ENCODE data around the gene TNFRSF6B.
"Not testable (repeated sequence)": the region's sequence is repeated elsewhere in the genome, so short reads cannot be mapped to it uniquely, and the experiment has no call there.

TNFRSF6B gene

DNA sequence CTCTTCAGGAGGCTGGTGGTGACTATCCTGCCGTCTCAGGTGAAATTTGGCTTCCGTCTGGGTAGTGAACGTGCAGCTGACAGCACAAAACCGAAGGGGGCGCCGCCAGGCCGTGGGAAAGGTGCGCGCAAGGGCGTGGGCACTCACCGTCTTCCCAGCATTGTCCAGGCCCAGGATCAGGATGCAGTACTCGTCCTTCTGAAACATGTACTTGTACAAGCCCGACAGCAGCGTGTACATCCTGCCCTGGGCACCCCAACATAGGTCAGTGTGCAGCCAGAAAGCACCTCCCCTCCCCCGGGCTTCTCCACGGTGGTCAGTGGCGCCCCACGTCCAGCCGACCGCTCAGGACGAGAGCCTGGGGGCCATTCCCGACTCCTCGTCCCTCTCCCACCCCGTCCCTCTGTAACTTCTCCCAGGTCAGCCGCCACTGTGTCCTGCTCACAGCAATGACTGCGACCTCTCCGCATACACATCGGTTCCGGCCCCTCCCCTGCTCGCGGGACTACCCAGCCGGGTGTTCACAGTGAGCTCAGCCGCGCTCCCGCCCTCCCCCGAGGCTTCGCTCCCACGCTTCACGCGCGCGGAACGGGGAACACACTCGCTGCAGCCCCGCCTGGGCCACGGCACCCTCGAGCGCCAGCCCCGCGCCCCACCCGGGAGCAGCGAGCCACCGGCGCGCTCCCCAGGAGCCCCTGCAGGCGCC, 10.6 kb downstream of the TNFRSF6B start:
- DNase-seq (ENCODE audit: low read depth in 2 of 3, low spot score in 1 of 3): peak in 1 of 3 donors; percentile 55

DNA sequence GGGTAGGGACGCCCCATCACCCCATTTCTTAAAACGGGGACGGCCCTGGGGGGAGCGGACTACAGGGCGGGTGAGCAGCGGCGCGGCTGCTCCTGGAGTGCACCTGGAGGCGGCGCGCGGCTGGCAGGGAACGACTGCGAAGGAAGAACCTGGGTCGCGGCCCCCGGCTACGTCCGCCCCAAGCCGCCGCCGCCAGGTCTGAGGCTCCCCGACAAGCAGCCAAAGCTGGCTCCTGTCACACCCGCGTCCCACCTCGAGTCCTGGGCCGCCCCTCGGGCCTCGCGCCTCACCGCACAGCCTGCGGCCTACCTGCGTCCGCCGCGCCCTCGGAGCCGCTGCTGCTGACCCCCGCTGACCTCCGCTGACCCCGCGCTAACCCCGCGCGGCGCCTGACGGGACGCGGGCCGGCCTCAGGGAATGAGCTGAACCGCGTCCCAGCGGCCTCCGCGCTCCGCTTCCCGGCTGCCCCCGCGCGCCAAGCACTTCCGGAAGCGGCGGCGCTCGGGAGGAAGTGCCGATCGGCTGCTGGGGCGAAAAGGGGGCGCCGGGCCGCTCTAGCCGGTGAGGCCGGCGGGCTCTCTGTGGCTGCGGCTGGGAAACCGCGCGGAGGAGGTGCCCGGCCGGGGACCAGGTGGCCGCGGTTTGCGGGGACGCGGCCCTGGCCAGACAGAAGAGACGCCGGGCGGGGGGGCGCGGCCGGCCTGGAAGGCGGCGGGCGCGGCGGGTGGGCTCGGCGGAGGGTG, 11.3 kb downstream of the TNFRSF6B start, which contains the start of the genes ARFRP1 and ZGPAT:
Gene ARFRP1 (minus strand): TSS at position 419 of the 743 bp plus-strand sequence. CDS start 885 bp downstream, outside the sequence.
Gene ZGPAT (plus strand): TSS at position 482 of the 743 bp plus-strand sequence. CDS start 542 bp downstream, outside the sequence.
- DNase-seq (ENCODE audit: low read depth in 2 of 3, low spot score in 1 of 3): peak; percentile 70 to 84 (median 72)

DNA sequence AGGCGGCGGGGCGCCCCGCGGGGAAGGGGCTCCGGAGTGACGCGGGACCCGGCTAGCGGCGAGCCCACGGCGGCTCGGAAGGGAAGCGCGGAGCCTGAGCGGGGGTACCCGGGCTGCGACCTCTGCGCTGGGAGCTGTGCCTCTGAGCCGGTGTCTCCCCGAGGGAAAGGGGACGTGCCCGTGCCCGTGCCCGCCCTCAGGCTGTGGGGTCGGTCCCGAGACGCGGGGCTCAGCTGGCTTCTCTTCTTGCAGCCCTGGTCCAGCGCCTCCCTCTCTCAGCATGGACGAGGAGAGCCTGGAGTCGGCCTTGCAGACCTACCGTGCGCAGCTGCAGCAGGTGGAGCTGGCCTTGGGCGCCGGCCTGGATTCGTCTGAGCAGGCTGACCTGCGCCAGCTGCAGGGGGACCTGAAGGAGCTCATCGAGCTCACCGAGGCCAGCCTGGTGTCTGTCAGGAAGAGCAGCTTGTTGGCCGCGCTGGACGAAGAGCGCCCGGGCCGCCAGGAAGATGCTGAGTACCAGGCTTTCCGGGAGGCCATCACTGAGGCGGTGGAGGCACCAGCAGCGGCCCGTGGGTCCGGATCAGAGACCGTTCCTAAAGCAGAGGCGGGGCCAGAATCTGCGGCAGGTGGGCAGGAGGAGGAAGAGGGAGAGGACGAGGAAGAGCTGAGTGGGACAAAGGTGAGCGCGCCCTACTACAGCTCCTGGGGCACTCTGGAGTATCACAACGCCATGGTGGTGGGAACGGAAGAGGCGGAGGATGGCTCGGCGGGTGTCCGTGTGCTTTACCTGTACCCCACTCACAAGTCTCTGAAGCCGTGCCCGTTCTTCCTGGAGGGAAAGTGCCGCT, 12.1 kb downstream of the TNFRSF6B start:
- no peak for DNase-seq (ENCODE audit: low read depth in 2 of 3, low spot score in 1 of 3)

DNA sequence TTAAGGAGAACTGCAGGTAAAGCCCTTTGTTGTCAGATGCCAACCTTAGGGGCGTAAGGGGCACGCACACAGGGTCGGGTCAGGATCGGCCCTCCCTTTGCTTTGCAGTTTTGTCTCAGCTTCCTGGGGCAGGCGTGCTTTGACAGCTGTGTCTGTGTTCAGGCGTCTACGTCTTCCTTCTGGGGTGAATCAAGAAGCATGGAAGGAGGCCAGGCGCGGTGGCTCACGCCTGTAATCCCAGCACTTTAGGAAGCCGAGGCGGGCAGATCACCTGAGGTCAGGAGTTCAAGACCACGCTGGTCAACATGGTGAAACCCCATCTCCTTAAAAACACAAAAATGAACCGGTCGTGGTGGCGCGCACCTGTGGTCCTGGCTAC, 12.7 kb downstream of the TNFRSF6B start:
- no peak for DNase-seq (ENCODE audit: low read depth in 2 of 3, low spot score in 1 of 3)

DNA sequence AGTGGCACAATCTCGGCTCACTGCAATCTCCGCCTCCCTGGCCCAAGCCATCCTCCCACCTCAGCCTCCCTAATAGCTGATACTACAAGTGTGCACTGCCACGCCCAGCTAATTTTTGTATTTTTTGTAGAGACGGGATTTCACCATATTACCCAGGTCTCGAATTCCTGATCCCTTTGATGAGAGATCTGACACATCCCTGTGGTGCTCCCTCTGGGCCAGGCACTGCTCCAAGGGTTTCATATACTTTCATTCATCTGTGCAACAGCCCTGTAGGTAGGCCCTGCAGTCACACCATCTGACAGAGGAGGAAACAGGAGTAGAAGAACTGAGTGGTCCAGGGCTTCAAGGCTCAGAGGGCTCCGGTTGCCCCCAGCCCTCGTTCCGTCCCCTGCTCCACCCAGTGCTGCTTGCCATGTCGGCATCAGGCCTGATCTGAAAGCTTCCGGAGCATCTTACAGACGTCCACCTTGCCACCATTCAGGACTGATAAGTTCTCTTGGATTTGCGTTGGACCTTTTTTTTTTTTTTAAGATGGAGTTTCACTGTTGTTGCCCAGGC, 14.7 kb downstream of the TNFRSF6B start:
- no peak for DNase-seq (ENCODE audit: low read depth in 2 of 3, low spot score in 1 of 3)

DNA sequence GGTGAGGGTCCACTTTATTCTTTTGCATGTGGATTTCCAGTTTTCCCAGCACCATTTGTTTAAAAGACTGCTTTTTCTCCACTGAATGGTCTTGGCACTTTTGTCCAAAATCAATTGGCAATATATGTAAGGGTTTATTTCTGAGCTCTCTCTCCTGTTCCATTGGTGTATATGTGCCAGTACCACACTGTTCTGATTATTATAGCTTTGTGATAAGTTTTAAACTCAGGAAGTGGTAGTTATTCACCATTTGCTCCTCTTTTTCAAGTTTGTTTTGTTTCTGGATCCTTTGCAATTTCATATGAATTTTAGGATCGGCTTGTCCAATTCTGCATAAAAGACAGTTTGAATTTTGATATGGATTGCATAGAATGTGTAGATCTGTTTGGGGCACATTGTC, 15.7 kb downstream of the TNFRSF6B start:
- no peak for DNase-seq (ENCODE audit: low read depth in 2 of 3, low spot score in 1 of 3)

DNA sequence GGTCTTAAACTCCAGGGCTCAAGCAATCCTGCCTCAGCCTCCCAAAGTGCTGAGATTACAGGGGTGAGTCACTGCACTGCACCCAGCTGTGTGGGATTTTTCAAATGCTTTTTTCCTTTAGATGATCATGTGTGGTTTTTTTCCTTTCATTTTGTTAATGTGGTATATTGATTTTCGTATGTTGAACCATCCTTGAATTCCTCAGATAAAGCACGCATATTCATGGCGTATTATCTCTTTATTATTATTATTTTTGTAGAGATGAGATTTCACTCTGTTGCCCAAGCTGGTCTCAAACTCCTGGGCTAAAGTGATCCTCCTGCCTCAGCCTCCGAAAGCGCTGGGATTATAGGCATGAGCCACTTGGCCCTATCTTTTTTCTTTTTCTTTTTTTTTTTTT, 18.4 kb downstream of the TNFRSF6B start:
- DNase-seq (ENCODE audit: low read depth in 2 of 3, low spot score in 1 of 3): no peak

DNA sequence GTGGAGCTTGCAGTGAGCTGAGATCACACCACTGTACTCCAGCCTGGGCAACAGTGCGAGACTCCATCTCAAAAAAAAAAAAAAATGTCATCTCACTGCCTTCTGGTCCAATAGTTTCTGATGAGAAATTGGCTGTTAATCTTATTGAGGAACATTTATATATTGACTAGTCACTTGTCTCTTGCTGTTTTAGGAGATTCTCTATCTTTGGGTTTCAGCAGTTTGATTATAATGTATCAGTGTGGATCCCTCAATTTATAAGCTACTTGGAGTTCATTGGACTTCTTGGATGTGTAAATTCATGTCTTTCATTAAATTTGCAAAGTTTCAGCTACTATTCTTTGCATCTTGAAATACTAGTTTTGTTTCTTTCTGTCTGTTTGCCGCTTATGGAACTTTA, 22.5 kb downstream of the TNFRSF6B start:
- no peak for DNase-seq (ENCODE audit: low read depth in 2 of 3, low spot score in 1 of 3)

DNA sequence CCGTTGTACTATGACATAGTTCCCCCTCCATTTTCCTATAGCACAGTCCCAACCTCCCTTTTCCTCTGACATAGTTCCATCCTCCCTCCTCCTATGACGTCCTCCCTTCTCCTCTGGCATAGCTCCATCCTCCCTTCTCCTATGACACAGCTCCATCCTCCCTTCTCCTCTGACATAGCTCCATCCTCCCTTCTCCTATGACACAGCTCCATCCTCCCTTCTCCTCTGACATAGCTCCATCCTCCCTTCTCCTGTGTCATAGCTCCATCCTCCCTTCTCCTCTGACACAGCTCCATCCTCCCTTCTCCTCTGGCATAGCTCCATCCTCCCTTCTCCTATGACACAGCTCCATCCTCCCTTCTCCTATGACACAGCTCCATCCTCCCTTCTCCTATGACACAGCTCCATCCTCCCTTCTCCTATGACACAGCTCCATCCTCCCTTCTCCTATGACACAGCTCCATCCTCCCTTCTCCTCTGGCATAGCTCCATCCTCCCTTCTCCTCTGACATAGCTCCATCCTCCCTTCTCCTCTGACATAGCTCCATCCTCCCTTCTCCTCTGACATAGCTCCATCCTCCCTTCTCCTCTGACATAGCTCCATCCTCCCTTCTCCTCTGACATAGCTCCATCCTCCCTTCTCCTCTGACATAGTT, 26.6 kb downstream of the TNFRSF6B start:
- not testable (repeated sequence) for DNase-seq (ENCODE audit: low read depth in 2 of 3, low spot score in 1 of 3)

DNA sequence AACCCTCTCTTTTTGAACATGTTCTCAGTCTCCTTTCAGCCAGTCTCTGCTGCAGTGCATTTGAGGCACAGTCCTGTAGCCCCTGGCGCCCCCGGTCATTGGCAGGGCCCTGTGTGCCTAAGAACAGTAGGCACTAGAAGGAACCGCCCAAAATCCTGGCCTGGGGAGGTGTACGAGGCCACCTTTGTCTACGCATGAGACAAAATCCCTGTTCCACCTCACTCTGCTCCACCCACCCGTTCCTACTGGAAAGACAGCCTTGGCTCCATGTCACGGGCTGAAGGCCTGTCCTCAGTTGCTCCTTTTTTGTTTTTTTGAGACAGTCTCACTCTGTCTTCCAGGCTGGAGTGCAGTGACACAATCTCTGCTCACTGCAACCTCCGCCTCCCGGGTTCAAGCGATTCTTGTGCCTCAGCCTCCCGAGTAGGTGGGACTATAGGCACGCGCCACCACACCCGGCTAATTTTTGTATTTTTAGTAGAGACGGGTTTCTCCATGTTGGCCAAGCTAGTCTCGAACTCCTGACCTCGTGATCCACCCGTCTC, 33.8 kb downstream of the TNFRSF6B start:
- DNase-seq (ENCODE audit: low read depth in 2 of 3, low spot score in 1 of 3): not testable (repeated sequence)

DNA sequence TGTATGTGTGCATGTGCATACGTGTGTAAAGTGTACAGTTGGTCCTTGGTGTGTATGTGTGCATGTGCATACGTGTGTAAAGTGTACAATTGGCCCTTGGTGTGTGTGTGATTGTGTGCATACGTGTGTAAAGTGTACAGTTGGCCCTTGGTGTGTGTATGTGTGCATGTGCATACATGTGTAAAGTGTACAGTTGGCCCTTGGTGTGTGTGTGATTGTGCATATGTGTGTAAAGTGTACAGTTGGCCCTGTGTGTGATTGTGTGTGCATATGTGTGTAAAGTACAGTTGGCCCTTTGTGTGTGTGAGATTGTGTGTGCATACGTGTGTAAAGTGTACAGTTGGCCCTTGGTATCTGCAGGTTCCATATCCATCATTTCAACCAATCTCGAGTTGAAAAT, 35.0 kb downstream of the TNFRSF6B start:
- DNase-seq (ENCODE audit: low read depth in 2 of 3, low spot score in 1 of 3): no peak

DNA sequence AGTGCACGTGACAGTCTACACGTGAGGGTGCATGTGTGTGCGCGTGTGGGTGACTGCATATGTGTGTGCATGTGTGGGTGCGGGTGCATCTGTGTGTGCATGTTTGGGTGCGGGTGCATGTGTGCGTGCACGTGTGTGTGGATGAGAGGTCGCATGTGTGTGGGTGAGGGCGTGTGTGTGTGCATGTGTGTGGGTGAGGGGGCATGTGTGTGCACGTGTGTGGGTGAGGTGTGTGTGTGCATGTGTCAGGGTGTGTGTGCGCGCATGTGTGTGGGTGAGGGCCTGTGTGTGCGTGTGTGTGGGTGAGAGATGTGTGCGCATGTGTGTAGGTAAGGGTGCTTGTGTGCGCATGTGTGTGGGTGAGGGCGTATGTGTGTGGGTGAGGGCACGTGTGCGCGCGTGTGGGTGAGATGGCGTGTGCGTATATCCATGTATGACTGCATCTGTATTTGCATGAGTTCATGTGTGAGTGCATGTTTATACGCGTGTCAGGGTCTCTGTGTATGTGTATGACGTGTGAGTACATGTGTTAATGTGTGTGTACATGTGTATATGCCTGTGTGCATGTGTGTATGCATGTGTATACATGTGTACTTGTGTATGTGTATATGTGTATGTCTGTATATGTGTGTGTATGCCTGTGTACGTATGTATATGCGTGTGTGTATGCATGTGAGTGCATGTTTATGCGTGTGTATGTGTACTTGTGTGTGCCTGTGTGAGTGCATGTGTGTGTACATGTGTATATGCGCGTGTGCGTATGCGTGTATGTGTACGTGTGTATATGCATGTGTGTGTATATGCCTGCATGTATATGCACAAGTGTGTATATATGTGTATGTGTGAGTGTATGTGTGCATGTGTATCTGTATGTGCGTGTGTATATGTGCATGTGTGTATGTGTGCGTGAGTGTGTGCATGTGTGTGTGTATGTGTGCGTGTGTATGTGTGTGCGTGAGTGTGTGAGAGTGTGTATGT, 36.0 kb downstream of the TNFRSF6B start:
- no peak for DNase-seq (ENCODE audit: low read depth in 2 of 3, low spot score in 1 of 3)

DNA sequence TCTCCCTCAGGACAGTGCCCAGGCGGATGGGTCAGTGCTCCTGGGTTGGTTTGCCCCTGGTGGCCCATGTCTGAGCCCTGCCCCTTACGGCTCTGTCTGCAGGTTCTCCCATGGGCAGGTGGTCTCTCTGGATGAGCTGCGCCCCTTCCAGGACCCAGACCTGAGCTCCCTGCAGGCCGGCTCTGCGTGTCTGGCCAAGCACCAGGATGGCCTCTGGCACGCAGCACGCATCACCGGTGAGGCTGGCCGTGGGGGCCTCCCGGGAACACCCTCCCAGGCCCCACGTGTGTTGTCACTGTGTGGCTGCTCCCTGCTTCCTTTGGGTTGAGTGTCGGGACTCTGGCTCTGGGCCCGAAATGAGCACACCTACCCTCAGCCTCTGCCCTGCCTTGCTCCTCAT, 36.7 kb downstream of the TNFRSF6B start:
- DNase-seq (ENCODE audit: low read depth in 2 of 3, low spot score in 1 of 3): no peak

DNA sequence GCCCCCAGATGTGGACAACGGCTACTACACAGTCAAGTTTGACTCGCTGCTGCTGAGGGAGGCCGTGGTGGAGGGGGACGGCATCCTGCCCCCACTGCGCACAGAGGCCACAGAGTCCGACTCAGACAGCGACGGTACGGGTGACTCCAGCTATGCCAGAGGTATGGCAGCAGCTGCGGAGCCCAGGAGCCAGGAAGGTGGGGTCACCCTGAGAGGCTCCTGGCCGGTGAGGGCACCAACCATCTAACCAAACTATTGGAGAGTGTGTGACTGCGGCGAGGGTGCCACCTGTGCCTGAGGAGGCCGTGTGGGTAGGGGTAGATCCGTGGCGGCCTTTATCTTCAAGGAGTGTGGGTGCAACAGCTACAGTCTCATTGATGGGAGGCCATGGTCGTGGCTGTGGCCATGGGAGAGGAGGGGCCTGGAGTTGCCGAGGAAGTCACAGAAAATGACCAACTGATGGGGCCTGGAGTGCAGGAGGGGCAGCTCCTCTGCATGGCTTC, 37.2 kb downstream of the TNFRSF6B start:
- DNase-seq (ENCODE audit: low read depth in 2 of 3, low spot score in 1 of 3): no peak

DNA sequence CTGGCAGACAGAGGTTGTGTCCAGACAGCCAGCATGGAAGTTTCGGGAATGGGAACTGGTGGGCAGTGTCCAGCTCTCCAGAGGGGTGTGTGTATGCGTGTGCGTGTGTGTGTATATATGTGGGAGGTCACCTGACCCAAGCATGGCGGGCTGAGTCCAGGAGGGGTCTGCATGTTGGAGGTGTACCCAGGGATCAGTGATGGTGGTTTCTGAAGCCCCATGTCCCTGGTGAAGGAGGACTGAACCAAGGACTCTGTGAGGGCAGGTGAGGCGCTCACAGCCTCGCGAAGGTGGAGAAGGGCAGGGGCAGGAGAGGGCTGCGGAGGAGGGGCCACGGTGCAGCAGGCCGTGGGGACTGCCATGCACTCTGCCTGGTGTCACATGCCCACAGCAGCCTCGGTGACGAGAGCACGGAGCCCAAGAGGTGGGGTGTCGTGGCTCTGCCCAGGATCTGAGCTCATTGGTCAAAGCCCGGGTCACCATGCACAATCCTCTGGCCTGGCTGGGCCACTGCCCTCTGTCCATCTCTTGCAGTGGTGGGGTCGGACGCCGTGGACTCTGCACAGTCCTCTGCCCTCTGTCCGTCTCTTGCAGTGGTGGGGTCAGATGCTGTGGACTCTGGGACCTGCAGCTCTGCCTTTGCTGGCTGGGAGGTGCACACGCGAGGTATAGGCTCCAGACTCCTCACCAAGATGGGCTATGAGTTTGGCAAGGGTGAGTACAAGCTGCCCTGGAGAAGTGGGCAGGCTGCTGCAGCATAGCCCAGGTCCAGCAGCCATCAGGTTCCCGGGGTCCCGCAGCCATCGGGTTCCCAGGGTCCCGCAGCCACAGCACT, 37.9 kb downstream of the TNFRSF6B start:
- DNase-seq (ENCODE audit: low read depth in 2 of 3, low spot score in 1 of 3): no peak

DNA sequence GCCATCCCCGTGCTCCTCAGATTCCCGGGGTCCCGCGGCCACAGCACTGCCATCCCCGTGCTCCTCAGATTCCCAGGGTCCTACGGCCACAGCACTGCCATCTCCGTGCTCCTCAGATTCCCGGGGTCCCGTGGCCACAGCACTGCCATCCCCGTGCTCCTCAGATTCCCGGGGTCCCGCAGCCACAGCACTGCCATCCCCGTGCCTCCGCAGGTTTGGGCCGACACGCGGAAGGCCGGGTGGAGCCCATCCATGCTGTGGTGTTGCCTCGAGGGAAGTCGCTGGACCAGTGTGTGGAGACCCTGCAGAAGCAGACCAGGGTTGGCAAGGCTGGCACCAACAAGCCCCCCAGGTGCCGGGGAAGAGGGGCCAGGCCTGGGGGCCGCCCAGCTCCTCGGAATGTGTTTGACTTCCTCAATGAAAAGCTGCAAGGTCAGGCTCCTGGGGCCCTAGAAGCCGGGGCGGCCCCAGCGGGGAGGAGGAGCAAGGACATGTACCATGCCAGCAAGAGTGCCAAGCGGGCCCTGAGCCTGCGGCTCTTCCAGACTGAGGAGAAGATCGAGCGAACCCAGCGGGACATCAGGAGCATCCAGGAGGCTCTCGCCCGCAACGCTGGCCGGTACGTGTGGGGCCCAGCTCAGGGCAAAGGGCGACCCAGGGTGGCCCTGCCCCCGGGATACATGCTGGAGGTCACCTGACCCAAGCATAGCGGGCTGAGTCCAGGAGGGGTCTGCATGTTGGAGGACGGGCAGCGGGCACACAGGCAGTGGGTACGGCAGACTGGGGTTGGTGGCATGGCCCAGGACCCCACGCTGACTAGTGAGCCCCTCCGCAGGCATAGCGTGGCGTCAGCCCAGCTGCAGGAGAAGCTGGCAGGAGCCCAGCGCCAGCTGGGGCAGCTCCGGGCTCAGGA, 38.8 kb downstream of the TNFRSF6B start:
- DNase-seq (ENCODE audit: low read depth in 2 of 3, low spot score in 1 of 3): no peak

All from stimulated activated CD4-positive, alpha-beta T cell treated with anti-CD3 and anti-CD28 coated beads, Interleukin-12 subunit alpha, Interleukin-12 subunit beta, amount 100 ng/mL, for 48 hours (primary cell).